Lung microvascular endothelial cell (primary cell): ENCODE data around the gene COL25A1. TPM values are rescaled to one million over a fixed set of nuclear protein-coding genes. Genes with fewer than 3 reads are reported as not detected.
"Not testable (repeated sequence)": the region's sequence is repeated elsewhere in the genome, so short reads cannot be mapped to it uniquely, and the experiment has no call there.

Experiments
- DNase-seq, 2 donors: peaks; one replicate each; pipeline versions ENCODE4 v3.0.0 to v3.0.0-alpha.2; 2010; ENCODE audit warnings: low read depth in 2 of 2
- total RNA-seq: library from RNA; depleted of rRNA; stranded (reverse); fragments of >200 nt; gene quantifications from 2 replicates; pipeline ENCODE4 v1.2.1, GENCODE V29; 2014

Gene COL25A1
- total RNA-seq, 1 donor from 2014 or later: under 0.01 TPM

DNA sequence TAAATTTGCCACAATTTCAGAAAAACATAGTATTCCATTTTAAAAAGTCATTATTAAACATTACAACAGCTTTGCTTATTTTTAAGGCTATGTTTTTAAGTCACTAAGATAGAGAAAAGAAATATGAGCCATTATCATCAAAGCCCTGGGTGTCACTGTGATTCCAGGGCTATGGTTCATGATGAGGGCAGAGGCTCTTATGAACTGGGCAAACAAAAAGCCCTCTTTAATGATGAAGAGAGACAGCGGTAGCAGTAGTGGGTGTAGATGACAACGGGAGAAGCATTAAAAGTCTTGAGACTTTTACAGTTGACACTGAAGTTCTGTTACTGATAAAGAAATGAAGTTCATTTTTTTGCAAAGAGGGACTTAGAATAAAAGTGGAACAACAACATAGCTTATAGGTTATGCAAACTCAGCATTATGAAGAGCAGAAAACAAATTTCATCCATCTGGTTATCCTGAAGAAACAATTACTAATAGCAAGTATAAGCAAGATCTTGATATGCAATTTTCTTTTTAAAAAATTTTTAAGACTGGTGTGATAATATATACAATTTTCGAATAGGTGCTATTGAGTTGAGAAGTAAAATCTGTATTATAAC lies 336.9 kb downstream of the COL25A1 start:
- no peak for DNase-seq

DNA sequence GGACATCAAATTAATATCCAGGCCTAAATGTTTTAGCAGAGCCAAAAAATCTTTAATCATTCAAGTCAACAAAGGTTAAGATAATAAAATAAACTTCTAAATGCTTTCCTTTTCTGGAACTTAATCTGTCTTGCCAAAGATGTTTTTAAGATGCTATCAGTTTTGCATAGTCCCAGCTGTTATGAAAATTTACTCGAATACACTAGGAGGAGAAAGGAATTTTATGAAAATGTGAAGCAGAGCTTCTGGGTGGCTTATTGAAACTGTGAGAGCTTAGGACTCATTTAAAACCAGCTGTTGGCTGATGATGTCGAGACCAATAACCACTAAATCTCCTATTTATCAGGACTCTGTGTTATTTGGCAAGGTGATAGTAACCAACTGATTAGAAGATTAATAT lies 337.4 kb downstream of the COL25A1 start:
- DNase-seq: no peak

DNA sequence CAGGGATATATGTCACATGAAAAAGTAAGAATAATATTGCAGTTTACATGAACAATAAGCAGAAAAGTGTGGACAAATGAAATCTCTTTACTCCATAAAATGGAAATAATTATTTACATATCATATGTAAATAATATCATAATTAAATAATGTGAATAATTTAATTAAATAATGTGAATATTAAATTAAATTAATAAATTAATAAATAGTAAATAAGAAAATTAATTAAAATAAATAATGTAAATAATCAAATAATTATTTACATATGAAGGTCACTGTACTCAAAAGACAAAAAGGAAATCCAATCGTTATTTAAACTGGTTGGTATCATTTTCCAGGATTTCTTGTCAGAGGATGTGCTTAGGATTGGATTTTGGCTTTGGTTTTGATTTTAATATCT lies 338.5 kb downstream of the COL25A1 start:
- no peak for DNase-seq

DNA sequence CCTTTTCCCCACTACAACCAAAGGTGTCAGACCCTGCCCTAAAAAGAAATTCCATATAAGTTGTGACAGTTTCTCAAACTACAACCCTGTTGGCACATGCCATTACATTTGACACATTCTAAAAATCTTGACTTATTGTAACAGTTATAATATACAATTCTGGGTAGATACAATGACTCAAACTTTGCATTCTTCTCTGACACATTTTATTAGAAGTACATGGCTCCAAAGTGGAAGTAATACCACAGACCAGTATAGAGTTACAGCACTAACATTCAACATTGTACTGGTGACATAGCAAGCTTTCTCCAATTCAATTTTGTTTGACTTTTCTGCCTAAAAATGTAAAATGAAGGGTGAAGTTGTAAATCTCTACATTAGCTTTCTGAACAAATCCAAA lies 343.0 kb downstream of the COL25A1 start:
- DNase-seq: no peak

DNA sequence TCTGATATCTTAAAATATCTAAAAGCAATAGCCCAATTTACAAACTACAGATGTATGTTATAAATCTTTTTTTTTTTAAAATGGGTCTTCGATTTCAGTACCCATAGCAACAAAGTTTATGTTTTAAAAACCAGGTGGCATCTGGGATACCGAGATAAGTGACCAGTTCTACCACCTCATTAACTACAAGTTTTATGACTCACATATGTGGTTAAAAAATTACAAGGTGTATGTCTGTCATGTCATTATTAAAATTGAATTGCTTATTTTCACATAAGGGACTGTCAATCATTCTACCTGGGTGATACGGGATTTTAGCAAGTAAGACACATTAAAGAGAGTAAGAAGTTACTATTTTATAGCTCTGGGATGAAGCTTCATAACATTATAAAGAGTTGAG lies 347.6 kb downstream of the COL25A1 start:
- no peak for DNase-seq

DNA sequence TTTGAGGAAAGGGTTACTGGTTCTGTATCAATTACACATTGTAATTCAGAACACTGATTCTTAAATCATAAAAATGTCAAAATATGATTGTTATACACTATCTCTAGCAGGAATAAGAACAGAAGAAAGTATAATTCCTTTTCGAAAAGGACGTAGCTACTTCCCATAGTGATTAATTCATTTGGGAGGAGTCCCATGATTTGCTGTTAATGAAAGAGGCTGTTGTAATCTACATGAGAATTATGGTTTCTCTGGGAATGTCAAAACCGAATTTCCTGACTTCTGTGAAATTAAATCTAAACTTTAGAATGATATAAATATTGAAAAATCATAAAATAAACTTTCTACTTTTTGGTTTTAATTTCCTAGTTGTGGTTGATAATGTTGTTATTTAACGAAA lies 348.5 kb downstream of the COL25A1 start:
- no peak for DNase-seq

DNA sequence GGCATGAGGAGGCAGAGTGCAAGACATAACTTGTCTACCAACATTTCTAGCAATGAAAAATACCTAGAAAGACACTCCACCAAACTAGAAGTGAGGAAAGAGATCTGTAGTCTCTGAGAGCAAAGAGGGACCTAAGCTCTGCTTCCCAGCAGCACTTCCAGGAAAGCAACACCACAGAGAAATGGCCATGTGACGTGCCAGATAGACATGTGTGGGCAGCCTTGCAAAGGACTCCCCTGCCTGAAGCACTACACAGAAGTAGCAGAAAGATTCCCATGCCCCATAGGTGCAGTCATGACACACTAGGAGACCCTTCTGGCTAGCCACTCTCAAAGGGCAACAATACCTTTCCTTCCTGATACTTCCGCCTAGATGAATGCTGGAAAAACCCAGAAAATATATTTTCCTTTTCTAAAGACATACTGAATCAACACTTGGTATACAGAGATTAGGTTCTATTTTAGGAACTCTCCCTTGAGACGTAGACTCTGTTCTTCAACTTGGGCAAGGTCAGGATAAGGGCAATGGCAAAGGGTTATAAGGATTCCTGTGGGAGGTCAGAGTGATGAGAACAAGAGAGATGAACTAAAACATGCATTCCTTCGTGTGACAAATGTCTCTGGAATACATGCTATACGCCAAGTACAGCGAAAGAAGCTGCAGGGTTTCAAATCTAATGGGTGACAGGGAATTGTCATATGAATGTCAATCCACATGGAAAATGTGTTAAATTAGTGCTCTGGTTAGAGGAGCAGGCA lies 352.1 kb downstream of the COL25A1 start:
- DNase-seq: no peak

DNA sequence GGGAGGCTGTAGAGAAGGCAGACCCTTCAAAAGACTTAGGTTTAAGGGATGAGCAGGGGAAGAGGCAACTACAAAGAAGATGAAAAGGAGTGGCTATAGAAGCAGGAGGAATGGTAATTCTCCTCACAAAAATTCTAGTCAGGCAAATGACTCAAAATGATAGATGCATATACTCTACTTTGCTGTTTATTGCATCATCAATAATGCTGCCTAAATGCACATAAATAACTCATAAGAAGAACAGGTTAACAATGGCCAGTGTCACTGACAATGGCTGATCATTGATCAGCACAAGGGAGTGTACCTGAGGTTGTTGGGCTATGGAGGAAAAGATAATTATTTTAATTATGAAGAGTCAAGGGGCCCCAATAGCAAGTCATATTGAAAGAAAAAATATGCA lies 354.9 kb downstream of the COL25A1 start:
- no peak for DNase-seq

DNA sequence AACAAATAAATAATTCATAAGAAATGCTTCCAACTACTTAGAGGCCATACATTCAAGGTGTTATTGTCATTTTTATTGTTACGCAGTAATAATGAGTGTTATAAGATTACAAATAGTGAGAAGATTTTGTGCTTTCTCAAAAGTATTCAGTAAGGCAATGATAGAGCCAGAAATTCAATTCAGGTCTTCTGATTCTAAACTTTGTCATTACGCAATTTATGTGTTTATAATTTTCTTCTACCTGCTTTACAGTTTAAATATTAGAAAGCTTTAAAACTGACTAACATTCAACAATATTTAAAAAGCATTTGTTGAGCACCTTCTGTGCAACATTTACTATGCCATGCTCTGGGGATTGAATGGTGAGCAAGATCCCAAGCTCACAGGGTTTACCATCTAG lies 356.2 kb downstream of the COL25A1 start:
- no peak for DNase-seq

DNA sequence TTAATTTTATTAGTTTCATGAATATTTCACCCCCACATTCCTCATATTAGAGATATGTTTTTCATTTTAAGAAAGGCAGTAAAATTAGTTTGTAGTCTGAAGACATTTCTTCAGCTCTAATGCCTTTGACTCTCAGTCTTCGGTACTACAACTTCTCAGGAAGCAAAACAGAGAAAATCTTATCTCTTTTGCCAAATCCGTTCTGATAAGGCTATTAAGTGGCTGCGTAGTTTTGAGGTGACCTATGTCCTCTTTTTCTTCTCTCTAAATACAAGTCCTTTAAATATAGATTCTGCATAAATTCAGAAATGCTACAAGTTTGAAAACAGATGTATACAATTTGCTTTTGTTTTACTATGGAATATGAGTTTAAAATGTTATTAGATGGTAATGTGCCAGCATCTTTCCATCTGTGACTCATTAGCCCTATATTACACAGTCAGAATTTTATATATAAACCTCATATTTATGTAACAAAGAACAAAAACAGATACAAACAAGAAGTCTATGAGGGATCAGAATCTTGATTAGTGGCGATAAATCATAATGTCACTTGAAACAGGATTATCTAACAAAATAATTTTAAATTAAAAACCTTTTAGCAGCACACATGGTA lies 358.4 kb downstream of the COL25A1 start:
- DNase-seq: no peak

DNA sequence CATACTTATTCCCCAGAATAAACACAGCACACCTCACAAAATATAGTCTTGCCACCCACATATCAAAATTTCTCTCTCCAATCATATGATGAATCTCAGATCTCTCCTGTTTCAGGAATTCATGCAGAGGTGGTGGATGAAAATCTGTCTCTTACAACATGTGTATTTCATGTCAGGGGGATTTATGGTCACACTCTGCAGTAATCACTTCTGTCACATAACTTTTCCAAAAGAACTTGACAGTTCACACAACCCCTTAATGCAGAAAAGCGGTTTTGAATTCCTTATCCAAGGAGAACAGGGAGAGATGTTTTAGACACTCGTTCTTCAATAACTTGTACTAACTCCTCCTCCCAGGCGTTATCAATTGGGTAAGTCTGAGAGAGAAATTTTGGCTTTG lies 359.1 kb downstream of the COL25A1 start:
- DNase-seq: no peak

DNA sequence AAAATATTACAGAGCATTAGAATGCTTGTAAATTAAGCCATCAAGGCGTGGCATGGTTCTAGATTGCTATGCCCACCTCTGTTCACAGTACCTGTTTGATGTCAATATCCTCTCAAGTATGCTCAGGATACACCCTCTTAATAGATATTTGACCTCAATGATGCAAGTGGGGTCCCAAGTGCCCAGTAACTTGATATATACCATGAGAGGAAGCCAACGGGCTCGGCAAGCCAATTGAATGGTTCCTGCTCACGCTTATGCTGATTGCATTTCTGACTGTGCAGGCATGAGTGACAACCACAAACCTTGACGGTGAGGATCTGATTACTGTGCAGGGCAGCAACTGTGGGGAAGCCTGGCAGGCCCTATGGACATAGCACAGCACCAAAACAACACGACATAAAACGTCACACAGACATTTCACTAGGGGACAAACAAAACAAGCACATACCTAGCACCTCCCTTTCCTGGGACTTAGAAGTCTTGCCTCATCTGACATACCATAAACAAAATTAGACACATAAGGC lies 360.5 kb downstream of the COL25A1 start:
- DNase-seq: no peak

DNA sequence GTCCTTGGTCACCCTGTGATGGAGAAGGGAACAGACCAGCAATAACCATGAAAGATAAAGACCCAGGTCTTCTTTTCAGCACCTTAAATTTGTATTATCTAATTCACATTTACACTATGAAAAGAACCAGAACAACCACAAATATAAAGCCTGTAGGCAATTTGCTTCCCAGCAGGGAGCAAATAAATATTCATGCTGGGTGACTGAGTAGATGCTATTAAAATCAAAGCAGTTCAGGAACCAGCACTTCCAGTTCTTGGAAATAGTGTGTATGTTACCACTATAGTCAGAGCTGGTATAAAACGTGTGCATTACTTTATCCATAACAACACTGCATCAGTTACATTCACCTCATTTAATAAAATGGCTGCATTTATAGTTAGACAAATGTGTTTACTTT lies 361.8 kb downstream of the COL25A1 start:
- no peak for DNase-seq

DNA sequence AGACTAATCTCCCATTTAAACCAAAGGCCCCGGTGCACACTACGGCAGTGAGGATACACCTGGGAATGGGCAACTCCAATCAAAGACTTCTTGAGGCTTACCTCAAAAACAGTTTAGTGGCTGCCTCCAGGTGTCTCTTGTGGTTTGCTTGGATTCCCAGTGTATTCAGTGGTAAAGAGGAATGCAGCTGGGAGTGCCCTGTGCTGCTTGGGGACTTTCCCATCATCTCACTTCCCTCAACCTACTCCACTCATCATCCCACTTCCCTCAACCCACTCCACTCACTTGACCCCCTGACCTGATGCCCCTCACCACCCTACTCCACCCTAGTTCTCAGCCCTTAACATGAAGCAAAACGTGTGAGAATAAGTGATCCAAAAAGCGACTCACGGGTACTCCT lies 362.3 kb downstream of the COL25A1 start:
- no peak for DNase-seq

DNA sequence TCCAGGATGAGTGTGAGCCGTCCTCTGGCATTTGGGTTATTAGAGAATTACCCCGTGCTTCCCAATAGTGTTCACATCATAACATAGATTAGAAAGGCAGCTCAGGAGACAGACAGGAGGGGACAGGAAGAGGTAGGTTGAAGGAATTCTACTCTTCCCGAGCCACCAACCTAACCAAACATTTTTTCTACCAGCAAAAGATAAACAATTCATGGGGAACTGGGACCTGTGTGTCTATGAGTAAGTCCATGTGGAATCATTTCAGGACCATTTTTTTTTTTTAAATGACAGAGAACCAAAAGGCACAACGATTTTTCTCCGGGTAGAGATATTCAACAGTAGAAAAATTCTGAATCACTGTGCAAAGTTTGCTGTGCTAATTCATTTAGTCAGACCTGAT lies 365.4 kb downstream of the COL25A1 start:
- no peak for DNase-seq

DNA sequence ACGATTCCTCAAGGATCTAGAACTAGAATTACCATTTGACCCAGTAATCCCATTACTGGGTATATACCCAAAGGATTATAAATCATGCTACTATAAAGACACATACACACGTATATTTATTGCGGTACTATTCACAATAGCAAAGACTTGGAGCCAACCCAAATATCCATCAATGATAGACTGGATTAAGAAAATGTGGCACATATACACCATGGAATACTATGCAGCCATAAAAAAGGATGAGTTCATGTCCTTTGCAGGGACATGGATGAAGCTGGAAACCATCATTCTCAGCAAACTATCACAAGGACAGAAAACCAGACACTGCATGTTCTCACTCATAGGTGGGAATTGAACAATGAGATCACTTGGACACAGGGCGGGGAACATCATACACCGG lies 368.5 kb downstream of the COL25A1 start:
- DNase-seq: not testable (repeated sequence)

DNA sequence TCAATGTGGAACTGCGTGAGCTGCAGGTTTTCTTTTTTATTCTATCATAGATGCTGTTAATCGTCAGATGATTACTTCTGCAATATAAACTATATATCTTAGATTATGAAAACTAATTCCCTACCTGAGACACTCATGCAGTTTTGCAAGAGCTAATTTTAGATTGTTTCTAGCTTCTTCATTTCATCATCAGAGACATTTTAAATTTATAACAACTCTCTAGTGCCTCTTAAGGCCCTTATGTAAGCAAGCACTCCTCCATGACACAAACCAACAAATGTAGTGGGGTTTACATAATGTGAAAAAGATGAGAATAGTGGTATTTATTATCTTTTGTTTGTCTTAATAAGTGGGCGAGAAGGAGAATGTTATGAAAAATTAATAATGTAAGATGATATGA lies 369.4 kb downstream of the COL25A1 start:
- DNase-seq: no peak

DNA sequence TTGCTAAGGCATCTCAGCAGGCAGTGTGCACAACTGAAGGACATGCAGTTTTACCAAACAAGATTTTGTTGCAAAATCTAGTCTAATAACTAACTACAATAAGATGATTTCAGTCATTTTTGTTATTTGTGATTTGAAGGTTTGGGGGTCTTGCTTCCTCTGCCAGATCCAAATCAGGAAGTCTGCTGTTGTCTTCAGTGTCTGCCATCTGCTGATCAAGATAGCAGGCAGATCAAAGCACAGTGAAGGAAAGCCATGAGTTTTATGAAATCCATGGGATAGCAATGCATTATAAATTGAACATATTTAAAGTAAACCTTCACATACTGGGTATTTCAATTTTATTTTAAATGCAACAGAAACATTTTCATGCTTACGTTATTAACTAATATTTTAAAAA lies 370.5 kb downstream of the COL25A1 start:
- DNase-seq: no peak

DNA sequence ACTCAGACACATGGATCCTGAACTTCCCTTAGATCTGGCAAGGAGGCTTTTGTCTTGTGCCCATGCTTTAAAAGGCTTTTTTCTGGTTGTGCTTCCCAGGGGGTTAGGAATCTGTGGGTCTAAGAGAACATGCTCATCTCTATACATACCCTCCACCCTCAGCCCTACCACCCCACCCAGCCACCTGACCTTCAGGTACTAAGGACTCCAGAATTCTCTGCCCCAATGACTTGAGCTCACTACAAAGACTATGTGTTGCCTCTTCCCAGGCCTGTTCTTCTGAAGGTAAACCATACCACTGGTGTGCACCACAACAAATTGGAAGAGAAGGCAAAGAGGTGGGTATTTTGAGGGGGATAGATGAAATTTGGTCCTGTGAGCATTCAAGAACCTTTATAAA lies 372.3 kb downstream of the COL25A1 start:
- DNase-seq: no peak

DNA sequence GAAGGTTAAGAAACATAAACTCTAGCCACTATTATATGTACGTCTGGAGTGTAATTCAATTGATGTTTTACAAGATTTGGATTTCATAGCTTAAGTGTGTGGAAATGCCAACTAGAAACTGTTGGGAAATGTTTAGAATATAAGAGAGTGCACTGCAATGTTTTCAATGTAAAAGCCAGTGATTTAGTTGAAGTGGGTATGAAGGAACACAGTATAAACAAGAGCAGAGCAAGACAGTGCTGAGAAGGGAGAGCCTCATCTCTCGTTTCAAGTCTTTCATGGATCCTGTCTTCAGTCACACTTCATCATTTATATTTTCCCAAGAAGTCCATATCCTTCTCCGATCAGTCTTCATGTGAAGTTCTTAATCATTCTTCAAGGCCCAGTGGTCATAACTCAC lies 375.7 kb downstream of the COL25A1 start:
- no peak for DNase-seq

DNA sequence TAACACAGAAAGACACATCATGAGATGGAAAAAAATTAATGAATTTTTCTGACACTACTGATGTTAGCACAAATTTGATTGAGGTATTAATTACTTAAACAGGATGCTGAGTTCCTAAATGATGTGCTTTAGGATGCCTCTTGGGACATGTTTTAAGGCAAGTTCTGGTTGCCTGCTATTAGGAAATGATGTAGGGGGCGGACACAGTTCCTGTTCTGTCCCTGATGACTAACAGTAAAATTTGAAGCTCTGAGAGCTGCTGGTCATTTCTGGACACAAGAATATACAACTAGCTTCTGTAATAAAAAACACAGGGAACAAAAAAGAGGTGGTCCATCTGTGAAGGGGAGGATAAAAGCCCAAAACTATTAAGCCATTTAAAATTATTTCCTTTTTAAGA lies 376.4 kb downstream of the COL25A1 start:
- no peak for DNase-seq

DNA sequence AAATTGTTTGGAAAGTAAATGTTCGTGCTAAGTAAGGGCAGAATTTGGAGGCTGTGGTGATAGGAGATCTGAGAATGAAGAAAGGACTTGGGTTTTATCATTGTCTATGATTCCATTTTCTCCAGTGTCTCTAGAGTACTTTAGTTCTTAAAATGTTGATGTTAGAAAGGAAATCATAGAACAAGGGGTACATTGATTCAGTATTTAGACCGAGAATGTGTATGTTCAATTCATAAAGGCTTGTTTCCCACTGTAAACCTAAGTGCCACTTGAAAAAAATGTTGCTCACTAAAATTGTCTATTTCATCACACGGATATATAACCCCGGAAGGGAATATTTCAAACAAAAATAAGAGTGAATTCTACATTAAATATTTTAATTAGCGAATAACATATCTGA lies 380.3 kb downstream of the COL25A1 start:
- no peak for DNase-seq
